Measurements from ENCODE around the gene PHC3.

GRCh38 chr3:170038434-170039110 lies 143.0 kb downstream of the PHC3 start:
- TF ChIP-seq CTCF (IDR thresholded peaks at IDR 0.05) (no peak; the same call in 1 of the 2 replicates), ZFX (IDR thresholded peaks at IDR 0.05; ENCODE audit: borderline replicate concordance) (no peak)
